Left ventricle myocardium inferior (tissue), 1 donor: ENCODE results near the gene PKHD1. TPM values are rescaled to one million over a fixed set of nuclear protein-coding genes. Genes with fewer than 3 reads are reported as not detected.

Source experiments
- DNase-seq: peaks from one replicate; pipeline ENCODE4 v3.0.0-alpha.2; 2020
- H3K27ac ChIP-seq: fragments of 200-600 bp; replicated peaks from 2 replicates; pipeline ENCODE4 v1.8.0; 2021
- H3K27me3 ChIP-seq: fragments of 200-600 bp; 2 replicates; pipeline ENCODE4 v1.8.0; 2021; ENCODE audit warnings: low read depth
- H3K36me3 ChIP-seq: fragments of 200-600 bp; 2 replicates; pipeline ENCODE4 v1.8.0; 2021
- H3K4me1 ChIP-seq: fragments of 200-600 bp; 2 replicates; pipeline ENCODE4 v1.8.0; 2021
- H3K4me3 ChIP-seq: fragments of 200-600 bp; 2 replicates; pipeline ENCODE4 v1.8.0; 2021; ENCODE audit warnings: mild to moderate bottlenecking, moderate library complexity
- H3K9me3 ChIP-seq: fragments of 200-600 bp; replicated peaks from 2 replicates; pipeline ENCODE4 v1.8.0; 2021
- intact Hi-C: fragments of 100-400 bp; cut with micrococcal nuclease; formaldehyde crosslinking; loops from one replicate; pipeline ENCODE4 v1.11.0; 2022
- total RNA-seq: library from RNA; stranded (reverse); fragmentation: NEBNext Ultra II Directional; extraction: Animal tissue kit (Norgen Biotek cat#: 25700); gene quantifications from one replicate; pipeline ENCODE4 v1.2.1, GENCODE V29; 2021
- TF ChIP-seq, protein P1 (sequence below): fragments of 200-600 bp; IDR thresholded peaks from 2 replicates; pipeline ENCODE4 v1.8.0; 2021; ENCODE audit warnings: antibody characterized with exemption, mild to moderate bottlenecking, borderline replicate concordance
- donor health status: DM: no; HTN: yes; CAD: no; lungs with severe emphysema.

Gene PKHD1
- total RNA-seq, 1 donor from 2014 or later: not detected

DNA sequence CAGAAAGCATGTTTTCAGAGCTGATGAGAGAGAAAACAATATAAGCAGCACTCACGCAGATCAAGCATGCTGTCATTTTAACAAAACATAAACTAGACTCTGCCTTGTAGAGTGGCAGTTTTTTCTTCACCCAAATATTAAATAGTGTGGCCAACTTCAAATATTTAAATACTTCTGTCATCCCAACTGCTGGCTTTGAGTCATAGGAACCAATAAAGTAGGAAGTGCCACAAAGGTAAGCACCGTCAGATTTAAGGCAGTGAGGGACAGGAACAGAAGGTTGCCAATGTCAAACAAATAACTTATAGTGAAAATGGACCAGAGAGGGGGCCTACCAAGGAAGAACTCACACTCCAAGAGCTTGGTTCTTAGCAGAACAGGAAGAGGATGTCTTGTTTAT lies 222.2 kb downstream of the PKHD1 start:
- intact Hi-C loops: no loop called here
- DNase-seq: no peak
- H3K27me3 ChIP-seq: peaks cover 21% of the 10 kb centered on the region
- TF ChIP-seq, protein P1, sequence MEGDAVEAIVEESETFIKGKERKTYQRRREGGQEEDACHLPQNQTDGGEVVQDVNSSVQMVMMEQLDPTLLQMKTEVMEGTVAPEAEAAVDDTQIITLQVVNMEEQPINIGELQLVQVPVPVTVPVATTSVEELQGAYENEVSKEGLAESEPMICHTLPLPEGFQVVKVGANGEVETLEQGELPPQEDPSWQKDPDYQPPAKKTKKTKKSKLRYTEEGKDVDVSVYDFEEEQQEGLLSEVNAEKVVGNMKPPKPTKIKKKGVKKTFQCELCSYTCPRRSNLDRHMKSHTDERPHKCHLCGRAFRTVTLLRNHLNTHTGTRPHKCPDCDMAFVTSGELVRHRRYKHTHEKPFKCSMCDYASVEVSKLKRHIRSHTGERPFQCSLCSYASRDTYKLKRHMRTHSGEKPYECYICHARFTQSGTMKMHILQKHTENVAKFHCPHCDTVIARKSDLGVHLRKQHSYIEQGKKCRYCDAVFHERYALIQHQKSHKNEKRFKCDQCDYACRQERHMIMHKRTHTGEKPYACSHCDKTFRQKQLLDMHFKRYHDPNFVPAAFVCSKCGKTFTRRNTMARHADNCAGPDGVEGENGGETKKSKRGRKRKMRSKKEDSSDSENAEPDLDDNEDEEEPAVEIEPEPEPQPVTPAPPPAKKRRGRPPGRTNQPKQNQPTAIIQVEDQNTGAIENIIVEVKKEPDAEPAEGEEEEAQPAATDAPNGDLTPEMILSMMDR: no peak
- no peak overlapping the region for H3K27ac ChIP-seq
- H3K36me3 ChIP-seq: no peaks in the 10 kb centered on the region
- H3K9me3 ChIP-seq: no peaks in the 10 kb centered on the region
- H3K4me1 ChIP-seq: no peaks in the 10 kb centered on the region
- H3K4me3 ChIP-seq: no peak overlapping the region

DNA sequence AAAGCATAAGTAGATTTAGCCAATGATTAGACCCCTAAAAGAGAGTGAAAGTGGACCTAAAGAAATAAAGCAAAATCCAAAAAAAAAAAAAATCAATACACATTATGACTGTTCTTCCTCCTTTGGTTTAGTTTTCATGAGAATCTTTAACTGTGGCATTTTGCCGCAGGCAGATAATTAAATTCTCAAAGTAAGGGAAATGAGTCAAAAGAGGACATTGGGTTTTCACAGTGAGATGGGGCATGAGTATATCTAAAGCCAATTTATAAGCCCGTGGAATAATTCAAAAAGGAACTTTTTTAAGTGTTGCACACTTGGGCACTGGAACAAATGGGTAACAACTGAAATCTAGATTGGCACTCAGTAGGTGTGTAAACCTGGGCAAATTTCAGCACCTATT lies 230.3 kb downstream of the PKHD1 start:
- H3K4me1 ChIP-seq: no peaks in the 10 kb centered on the region
- no peak overlapping the region for H3K4me3 ChIP-seq
- no peaks in the 10 kb centered on the region for H3K9me3 ChIP-seq
- intact Hi-C loops: loop anchor here (10.0 kb wide), 1 partner anchor 168 kb away; no protein-coding TSS in a partner anchor
- TF ChIP-seq, protein P1: no peak
- H3K27me3 ChIP-seq: peaks cover 27% of the 10 kb centered on the region
- no peak for DNase-seq
- no peak overlapping the region for H3K27ac ChIP-seq
- no peaks in the 10 kb centered on the region for H3K36me3 ChIP-seq

DNA sequence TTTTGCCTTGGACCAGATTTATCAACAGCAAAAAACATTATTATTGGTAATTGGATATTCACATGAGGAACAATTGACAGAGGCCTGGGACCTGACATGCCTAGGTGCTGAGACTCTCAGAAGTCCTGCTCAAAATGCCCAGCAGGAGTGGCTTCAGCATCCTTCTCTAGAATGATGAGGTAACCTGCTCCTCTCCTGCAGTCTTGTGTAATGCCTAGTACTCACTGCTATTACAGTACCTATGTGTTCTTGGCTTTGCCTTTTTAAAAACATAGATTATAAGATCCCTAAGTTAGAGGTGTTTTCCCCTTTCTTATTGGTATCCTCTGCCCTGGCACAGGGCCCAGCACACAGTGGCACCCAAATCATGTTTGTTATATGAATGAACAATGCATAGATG lies 230.9 kb downstream of the PKHD1 start:
- intact Hi-C loops: loop anchor here (10.0 kb wide), 1 partner anchor 168 kb away; no protein-coding TSS in a partner anchor
- Histone ChIP-seq H3K27me3 (peaks cover 27% of the 10 kb centered on the region), H3K27ac (no peak overlapping the region), H3K4me3 (no peak overlapping the region), H3K9me3 (no peaks in the 10 kb centered on the region), H3K36me3 (no peaks in the 10 kb centered on the region), H3K4me1 (no peaks in the 10 kb centered on the region)
- no peak for DNase-seq
- TF ChIP-seq, protein P1: no peak

DNA sequence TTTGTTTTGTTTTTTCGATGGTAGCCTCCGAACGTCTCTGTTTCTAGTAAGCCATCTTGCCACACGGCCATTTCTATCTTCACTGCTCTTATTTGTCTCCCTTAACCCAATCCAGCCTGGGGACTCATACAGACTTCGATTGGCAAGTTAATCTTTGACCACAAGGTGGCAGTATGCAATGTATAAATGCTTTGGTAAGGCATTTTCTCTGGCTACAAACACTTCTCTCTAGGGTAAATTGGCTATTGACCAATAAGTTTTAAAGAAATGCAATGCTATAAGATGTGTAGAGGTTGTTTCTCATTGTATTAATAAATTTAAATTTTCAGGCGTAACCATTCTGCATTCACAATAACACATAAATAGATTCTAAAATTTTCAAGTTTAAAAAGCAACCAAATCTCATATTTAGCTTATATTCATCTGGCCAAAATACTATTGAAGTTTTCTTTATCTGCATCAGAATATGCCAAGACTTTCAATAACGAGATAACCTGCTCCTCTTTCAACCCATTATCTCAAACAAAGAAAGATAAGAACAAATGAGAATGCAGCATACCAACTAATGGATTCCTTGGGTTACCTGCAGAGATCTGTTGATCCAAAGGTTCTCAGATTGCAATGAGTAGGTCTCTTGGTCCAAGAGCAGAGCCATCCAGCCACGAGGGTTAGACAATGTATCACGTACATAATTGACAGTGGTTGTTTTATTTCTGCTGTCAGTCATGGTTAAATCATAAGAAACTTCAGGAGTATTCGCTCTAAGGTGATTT lies 231.9 kb downstream of the PKHD1 start:
- TF ChIP-seq, protein P1: peak; percentile 67

DNA sequence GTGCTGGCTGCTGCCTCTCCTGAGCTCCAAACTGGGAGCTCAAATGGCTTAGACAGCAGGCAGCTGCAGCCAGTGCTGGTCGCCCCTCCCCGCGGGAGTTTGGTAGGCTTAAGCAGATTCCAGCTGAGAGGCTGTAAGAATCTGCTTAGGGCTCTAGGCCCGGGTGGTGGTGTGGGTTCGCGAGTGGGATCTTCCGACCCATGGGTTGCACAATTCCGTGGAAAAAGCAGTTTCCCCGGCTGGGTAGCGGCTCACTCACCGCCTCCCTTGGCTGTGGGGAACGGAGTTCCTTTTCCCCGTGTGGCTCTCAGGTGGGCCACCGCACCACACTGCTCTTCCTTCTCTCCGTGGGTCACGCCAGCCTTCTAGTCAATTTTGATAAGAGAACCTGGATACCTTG lies 232.5 kb downstream of the PKHD1 start:
- Histone ChIP-seq H3K4me3 (no peak overlapping the region), H3K4me1 (no peaks in the 10 kb centered on the region), H3K36me3 (no peaks in the 10 kb centered on the region), H3K9me3 (peaks cover 4% of the 10 kb centered on the region), H3K27me3 (peaks cover 27% of the 10 kb centered on the region), H3K27ac (no peak overlapping the region)
- intact Hi-C loops: loop anchor here (10.0 kb wide), 1 partner anchor 170 kb away; no protein-coding TSS in a partner anchor
- TF ChIP-seq, protein P1: no peak
- no peak for DNase-seq

More for the DNA sequence above, 231.9 kb downstream of the PKHD1 start:
- Histone ChIP-seq H3K4me1 (no peaks in the 10 kb centered on the region), H3K27ac (no peak overlapping the region), H3K9me3 (no peaks in the 10 kb centered on the region), H3K4me3 (no peak overlapping the region), H3K36me3 (no peaks in the 10 kb centered on the region), H3K27me3 (peaks cover 27% of the 10 kb centered on the region)
- intact Hi-C loops: loop anchor here (10.0 kb wide), 1 partner anchor 169 kb away; no protein-coding TSS in a partner anchor
- DNase-seq: no peak
